NCI-H1417 (cell line): Measurements from ENCODE around the gene KRTAP4-4.
"Not testable (repeated sequence)": the region's sequence is repeated elsewhere in the genome, so short reads cannot be mapped to it uniquely, and the experiment has no call there.

ENCODE experiments used
- DNase-seq, 3 experiments: peaks; one replicate each; lab custom pipeline; 2025; lab: John Stamatoyannopoulos, UW

KRTAP4-4 gene

DNA sequence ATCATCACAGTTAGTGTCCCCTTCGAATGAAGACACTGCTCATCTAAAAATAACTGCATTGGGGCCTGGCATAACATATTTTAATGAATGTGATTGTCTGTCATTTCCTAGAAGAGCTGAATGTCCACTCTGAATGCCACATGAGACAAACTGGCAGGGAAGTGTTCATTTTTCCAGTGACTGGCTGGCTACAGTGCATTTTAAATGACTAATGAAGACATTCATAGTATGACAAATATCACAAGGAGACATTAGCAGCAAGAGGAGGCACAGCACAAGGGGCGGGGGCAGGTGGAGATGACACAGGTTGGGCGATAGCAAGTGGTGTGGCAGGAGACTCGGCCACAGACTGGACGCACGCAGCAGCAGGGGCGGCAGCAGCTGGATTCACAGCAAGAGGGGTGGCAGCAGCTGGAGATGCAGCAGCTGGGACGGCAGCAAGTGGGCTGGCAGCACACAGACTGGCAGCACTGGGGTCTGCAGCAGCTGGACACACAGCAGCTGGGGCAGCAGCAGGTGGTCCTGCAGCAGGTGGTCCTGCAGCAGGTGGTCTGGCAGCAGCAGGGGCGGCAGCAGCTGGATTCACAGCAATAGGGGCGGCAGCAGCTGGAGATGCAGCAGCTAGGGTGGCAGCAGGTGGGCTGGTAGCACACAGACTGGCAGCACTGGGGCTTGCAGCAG, 11.4 kb downstream of the KRTAP4-4 start:
- not testable (repeated sequence) for DNase-seq

DNA sequence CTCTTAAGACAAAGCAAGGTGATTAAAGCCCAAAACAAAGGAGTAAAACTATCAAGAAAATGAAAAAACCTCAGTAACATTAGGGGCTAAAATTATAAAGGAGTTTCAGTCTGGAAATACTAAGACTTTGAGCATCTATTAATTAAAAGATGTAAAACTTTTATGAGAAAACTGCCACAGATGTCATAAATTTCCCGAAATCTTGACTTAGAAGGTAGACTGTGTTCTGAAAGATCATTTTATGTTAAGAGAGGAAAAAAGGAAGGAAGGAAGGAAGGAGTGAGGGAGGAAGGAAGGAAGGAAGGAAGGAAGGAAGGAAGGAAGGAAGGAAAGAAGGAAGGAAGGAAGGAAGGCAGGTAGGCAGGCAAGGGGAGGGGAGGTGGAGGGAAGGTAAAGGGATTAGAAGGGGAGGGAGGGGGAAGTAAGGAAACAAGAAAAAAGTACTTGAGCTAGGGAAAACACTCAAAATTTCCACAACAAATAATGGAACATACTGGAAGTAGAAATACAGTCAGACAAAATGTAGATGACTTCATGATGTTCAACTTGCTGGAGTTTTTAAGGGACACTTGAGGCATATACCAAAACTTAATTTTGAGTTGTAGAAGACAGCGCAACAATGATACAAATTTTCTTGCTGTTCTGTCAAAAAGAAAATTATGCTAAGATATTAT, 12.9 kb downstream of the KRTAP4-4 start:
- DNase-seq = no peak

GRCh38 chr17:41145261-41145660, 15.3 kb downstream of the KRTAP4-4 start:
- no peak for DNase-seq

DNA sequence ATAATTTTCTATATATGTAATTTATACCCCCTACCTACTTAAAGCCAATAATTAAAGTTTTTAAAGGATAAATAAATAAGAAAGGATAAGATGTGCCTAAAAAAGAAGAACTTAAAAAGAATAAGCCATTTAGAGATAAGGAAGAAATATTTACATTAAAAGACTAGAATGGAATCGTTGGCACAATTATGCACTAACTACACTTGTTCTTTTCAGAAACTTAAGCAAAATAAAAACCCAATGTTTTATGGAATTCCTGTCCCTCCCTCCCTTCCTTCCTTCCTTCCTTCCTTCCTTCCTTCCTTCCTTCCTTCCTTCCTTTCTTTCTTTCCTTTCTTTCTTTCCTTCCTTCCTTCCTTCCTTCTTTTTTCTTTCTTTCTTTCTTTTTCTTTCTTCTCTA, 15.7 kb downstream of the KRTAP4-4 start:
- DNase-seq = no peak

DNA sequence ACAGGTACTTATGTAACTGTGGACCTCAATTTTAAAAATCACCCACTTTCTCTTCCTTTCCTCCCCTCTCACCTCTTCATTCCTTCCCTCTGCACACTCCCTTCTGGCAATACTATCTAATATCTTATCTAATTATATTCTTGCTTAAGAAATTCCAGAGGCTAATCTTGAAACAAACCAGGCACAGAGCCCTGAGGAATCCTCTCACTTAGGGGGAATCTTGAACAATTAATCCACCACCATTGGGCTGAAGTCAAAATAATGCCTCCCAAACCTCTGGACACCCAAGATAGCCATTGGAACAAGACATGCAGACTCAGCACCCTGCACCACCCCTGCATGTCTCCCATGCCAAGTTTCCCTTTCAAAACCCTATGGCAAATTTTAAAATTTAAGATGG, 19.2 kb downstream of the KRTAP4-4 start:
- DNase-seq = no peak

GRCh38 chr17:41140360-41141131, 20.0 kb downstream of the KRTAP4-4 start, which contains the start of gene KRTAP4-6:
TSS of gene KRTAP4-6 (minus strand) at chr17:41140544. CDS start at chr17:41140487, 57 bp downstream.
- no peak for DNase-seq

- DNase-seq = not testable (repeated sequence)
Observed at GRCh38 chr17:41139865-41140264, 20.7 kb downstream of the KRTAP4-4 start.

DNA sequence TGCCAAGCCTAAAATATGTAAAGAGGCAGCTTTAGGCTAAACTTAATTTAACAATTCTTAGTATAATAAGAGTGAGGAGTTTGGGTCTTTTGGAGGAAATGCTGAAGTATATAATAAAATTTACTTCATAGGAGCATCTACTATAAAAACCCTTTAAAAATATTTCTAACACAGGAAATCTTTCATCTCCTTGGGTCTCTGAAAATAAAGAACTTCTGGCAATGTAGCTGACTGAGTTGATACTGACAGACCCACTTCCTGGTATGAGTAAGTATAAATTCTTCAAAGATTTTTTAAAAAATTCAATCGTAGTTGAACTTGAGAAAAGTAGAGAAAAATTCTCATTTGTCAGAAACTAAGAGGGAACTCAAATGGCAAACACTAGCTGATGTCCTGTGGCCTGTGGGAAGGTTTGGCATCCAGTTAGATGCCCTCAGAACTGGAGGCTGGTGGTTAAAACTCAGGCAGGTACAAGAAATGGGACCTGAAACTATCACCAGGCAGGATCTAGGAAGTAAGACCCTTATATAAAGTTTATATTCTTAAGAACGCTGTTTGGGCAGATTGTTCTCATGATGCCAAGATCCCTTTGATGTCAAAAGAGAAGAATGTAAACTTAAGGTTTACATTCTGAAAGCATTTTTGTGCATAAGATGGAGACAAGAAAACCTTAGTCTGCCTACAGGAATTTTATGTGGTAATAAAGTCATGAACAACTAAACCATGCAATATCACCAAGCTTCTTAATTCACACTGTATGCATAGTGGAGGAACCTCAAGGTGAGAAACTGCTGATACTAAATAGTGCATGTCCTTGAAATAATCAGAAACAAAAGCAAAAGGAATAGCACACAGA, 26.4 kb downstream of the KRTAP4-4 start:
- DNase-seq = no peak

DNA sequence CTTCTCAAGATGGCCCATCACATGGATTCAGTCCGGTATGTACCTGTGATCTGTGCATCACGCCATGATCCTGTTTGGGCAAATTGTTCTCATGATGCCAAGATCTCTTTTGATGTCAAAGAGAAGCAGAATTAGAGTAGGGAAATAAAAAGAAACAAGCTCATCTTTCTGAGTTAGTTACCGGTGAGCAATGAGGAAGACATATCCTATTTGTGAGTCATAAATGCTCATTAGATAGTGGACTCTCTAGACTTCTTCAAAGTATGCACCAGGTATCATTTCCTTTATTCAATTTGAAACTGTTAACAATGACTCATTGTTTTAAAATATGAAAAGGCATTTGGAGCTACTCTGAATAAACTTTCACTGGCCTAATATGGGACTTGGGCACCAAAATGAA, 28.6 kb downstream of the KRTAP4-4 start:
- no peak for DNase-seq

GRCh38 chr17:41127371-41127770, 33.2 kb downstream of the KRTAP4-4 start:
- no peak for DNase-seq

- DNase-seq = no peak
Observed at GRCh38 chr17:41126412-41126811, 34.1 kb downstream of the KRTAP4-4 start.

DNA sequence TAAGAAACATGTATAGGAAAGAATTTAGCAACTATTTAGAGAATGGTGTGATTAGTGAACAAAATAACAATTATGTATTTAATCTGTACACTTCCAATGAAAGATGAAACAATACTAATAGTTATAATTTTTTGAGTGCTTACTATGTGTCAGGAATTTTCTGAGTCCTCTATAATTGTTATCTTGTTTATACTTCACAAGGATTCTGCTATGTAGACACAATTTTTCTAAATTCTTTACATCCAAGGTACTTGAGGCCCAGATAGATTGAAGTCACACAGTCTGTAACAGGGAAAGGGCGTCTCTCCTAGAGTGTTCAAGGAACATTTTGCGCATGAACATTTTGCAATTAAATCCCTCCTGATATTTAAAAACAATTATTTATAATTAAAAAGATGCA, 35.5 kb downstream of the KRTAP4-4 start:
- DNase-seq = no peak

DNA sequence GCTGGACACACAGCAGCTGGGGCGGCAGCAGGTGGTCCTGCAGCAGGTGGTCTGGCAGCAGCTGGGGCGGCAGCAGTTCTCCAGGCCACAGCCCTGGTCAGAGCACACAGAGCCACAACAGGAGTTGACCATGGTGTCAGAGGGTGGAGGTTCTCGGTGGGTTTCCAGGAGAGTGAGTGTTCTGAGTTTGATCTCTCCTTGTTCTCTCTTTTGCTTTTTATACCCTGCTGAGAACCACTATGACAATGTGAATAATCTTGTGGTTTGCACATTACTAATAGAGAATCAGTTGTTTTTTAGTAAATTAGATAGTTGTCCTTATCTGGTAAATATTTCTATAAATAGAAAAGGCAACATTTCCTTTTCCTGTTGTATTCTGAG, 36.6 kb downstream of the KRTAP4-4 start, which contains the start of gene KRTAP4-12:
TSS of gene KRTAP4-12 (minus strand) at position 192 of the 381 bp plus-strand sequence. CDS start at position 132, 60 bp downstream.
- DNase-seq = not testable (repeated sequence)

DNA sequence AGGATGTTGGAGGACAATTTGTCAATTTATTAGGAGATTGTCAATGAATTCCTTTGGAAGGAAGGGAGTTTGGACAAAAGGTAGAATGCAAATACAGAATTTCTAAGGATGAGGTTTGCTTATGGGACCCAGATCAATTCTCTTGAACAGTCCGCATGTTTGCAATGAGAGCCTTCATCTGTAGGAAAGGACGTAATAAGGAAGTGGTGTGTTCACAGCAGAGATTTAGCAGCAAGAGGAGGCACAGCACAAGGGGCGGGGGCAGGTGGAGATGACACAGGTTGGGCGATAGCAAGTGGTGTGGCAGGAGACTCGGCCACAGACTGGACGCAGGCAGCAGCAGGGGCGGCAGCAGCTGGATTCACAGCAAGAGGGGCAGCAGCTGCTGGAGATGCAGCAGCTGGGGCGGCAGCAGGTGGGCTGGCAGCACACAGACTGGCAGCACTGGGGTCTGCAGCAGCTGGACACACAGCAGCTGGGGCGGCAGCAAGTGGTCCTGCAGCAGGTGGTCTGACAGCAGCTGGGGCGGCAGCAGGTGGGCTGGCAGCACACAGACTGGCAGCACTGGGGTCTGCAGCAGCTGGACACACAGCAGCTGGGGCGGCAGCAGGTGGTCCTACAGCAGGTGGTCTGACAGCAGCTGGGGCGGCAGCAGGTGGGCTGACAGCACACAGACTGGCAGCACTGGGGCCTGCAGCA, 37.1 kb downstream of the KRTAP4-4 start:
- not testable (repeated sequence) for DNase-seq

- DNase-seq = no peak
Observed at GRCh38 chr17:41121742-41122141, 38.8 kb downstream of the KRTAP4-4 start.

DNA sequence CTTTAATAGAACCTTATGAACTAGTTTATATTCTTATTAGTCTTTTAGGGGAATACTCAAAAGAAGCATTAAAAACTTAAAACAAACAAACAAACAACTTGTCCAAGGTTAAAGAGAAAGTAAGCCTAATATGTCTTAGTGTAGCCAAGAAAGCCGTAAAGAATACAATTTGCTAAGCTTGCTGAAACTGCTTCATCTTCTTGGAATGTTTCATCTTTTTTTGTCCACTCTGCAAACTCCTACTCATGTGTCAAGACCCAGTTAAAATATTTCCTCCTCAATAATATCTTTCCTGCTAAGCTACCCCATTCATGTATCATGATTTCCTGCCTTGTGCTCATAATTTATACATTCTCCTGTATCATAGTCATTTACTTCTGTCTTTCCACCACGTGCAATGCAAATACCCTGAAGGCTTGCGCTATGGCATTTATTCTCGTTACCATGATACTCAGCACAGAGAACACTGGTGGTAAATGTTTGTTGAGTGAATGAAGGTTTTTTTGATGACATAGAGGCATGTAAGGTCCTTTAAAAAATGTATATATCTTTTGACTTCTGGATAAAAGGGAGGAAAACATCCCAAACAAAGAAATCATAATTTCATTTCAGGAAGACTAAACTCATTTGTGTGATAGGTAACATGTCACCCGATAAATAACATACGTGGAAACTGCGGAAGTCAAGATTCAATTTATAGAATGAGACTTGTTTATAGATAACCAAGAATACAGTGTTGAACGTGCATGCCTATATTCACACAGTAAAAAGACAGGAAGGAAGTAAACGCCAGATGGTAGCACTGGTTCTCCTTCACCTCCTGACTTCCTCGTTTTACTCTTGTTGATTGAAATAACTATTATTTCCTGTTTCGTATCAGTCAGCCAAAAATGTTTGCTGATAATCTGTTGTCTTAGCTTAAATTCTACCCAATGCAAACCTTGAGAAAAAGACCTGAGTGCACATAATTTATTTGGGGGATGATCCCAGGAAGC, 40.6 kb downstream of the KRTAP4-4 start:
- not testable (repeated sequence) for DNase-seq

DNA sequence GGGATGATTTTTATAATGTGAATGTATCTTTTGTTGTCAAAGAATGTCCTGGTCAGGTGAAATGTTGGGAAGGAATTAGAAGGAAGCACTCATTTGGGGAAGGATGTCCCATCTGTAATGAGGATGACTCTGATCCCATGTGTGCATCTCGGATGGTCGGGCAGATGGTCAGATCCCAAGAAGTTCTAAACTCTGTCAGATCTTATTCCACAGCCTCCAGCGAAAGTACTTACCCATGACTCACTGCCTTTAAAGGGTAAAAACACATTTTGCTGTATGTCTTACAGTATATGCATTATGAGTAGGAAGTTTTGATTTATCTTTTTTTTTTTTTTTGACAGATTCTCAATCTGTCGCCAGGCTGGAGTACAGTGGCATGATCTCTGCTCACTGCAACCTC, 41.8 kb downstream of the KRTAP4-4 start:
- no peak for DNase-seq

GRCh38 chr17:41117846-41118386, 42.6 kb downstream of the KRTAP4-4 start, which contains the start of gene KRTAP4-11:
TSS of gene KRTAP4-11 (minus strand) at chr17:41118373. CDS start at chr17:41118315, 58 bp downstream.
- DNase-seq = not testable (repeated sequence)

DNA sequence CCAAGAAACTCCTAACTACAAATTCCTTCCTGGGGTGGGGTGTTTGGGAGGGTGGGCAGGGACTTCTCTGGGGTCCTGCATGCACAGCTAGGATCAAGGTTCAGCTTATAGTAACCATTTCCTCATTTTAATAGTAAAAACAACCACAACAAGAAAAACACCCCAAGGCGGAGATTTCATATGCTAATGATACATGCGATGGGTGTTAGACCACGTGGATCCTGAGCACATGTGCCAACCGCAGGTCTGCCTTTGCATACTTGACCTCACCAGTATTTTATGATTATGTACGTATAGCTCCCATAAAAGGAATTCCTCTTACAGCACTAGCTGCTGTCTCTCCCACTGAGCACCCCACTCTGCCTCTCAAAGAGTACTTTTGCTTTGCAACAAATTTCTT, 44.3 kb downstream of the KRTAP4-4 start:
- no peak for DNase-seq
